Measurements from ENCODE around the gene PRDX1. TPM values are rescaled to one million over a fixed set of nuclear protein-coding genes. Genes with fewer than 3 reads are reported as not detected.

The PRDX1 gene
- 100 to 1,000 TPM in 2 of 6 donors, 10 to 100 TPM in 4; 49.3 to 124 (median 61.7) TPM for total RNA-seq
- polyA plus RNA-seq = 100 to 1,000 TPM; 111 to 142 TPM

- TF ChIP-seq CTCF (IDR thresholded peaks at IDR 0.05) = no peak
- H3K4me3 ChIP-seq = peak within 1 kb of the TSS; percentile 61 to 94 (median 68)
- no peaks in the 10 kb centered on the region for H3K9me3 ChIP-seq
- no peaks in the 10 kb centered on the region for H3K27me3 ChIP-seq
- FAIRE-seq = no peak
- intact Hi-C loops (cut with DNase I) = no loop called here
- WGBS, 2 donors = 0 to 1% methylated on average over 54 to 72 of the region's 72 CpGs
- peak within 1 kb of the TSS; percentile 64 to 93 (median 87) for H3K27ac ChIP-seq
- DNase-seq = peak; percentile 94 to 99 (median 96)
- H3K36me3 ChIP-seq = peaks cover 0 to 9% (median 0%) of the 10 kb centered on the region in 3 donors
- peak; percentile 94 to 98 (median 98) for ATAC-seq
- H3K4me1 ChIP-seq = peaks cover 0 to 13% (median 0%) of the 10 kb centered on the region in 3 donors
Measured at GRCh38 chr1:45521413-45522323, at the start of gene PRDX1. PRDX1 (minus strand) TSS chr1:45521884; CDS start chr1:45519043, 2,841 bp downstream.

GRCh38 chr1:45570631-45571030, 48.9 kb upstream of the PRDX1 start:
- ATAC-seq = no peak
- WGBS, 2 donors = 69 to 81% methylated on average over 4 of the region's 4 CpGs

GRCh38 chr1:45569962-45570581, 48.4 kb upstream of the PRDX1 start:
- H3K27ac ChIP-seq = no peak overlapping the region
- no peak overlapping the region for H3K4me3 ChIP-seq
- TF ChIP-seq CTCF (IDR thresholded peaks at IDR 0.05) = peak; percentile 86 to 97 (median 94)
- H3K4me1 ChIP-seq = no peaks in the 10 kb centered on the region
- H3K36me3 ChIP-seq = peaks cover 0 to 24% (median 9%) of the 10 kb centered on the region in 3 donors
- FAIRE-seq = no peak
- no peaks in the 10 kb centered on the region for H3K27me3 ChIP-seq
- ATAC-seq = peak; percentile 86 to 99 (median 94)
- peak; percentile 39 to 78 (median 71) for DNase-seq
- WGBS, 2 donors = 14 to 23% methylated on average over 8 of the region's 8 CpGs
- H3K9me3 ChIP-seq = no peaks in the 10 kb centered on the region
- intact Hi-C loops (cut with DNase I) = loop anchor here in 2 of 3 donors (5.0 kb wide), 1 partner anchor 53 kb away; no protein-coding TSS in a partner anchor

More at GRCh38 chr1:45570631-45571030, 48.9 kb upstream of the PRDX1 start:
- Histone ChIP-seq H3K4me1 (no peaks in the 10 kb centered on the region), H3K27ac (no peak overlapping the region), H3K36me3 (peaks cover 0 to 24% (median 9%) of the 10 kb centered on the region in 3 donors), H3K4me3 (no peak overlapping the region), H3K27me3 (no peaks in the 10 kb centered on the region), H3K9me3 (no peaks in the 10 kb centered on the region)
- no peak for FAIRE-seq
- intact Hi-C loops (cut with DNase I) = no loop called here
- TF ChIP-seq CTCF (IDR thresholded peaks at IDR 0.05) = no peak
- no peak for DNase-seq

- H3K36me3 ChIP-seq = peaks cover 0 to 24% (median 9%) of the 10 kb centered on the region in 3 donors
Measured at GRCh38 chr1:45569571-45569961, 47.9 kb upstream of the PRDX1 start.

More at GRCh38 chr1:45569571-45569961, 47.9 kb upstream of the PRDX1 start:
- H3K9me3 ChIP-seq = no peaks in the 10 kb centered on the region
- intact Hi-C loops (cut with DNase I) = loop anchor here in 2 of 3 donors (5.0 kb wide), 1 partner anchor 52 kb away; no protein-coding TSS in a partner anchor
- DNase-seq = no peak
- TF ChIP-seq CTCF (IDR thresholded peaks at IDR 0.05) = no peak
- peak in 3 of 4 donors; percentile 3 to 19 (median 9) for ATAC-seq
- WGBS, 2 donors = 56 to 69% methylated on average over 4 of the region's 4 CpGs
- no peak overlapping the region for H3K27ac ChIP-seq
- H3K4me1 ChIP-seq = no peaks in the 10 kb centered on the region
- no peak for FAIRE-seq
- H3K4me3 ChIP-seq = no peak overlapping the region
- no peaks in the 10 kb centered on the region for H3K27me3 ChIP-seq
